Measurements from ENCODE around the gene CNIH3. TPM values are rescaled to one million over a fixed set of nuclear protein-coding genes. Genes with fewer than 3 reads are reported as not detected.

CNIH3 gene
- total and polyA plus RNA-seq, 2 donors (not counting 1 experiment from before 2014, with no cell fraction given), result 3.7 to 28.1 TPM

- H2AFZ ChIP-seq (ENCODE audit: low read length), result no peak overlapping the region
- H3K9ac ChIP-seq (ENCODE audit: insufficient read depth, low read length), result no peak overlapping the region
- H3K4me2 ChIP-seq (ENCODE audit: extremely low read depth, insufficient read depth, low read length), result no peak overlapping the region
- TF ChIP-seq CTCF (conservative IDR thresholded peaks at IDR 0.05 in 1 of 2, IDR thresholded peaks at IDR 0.05 in 1 of 2; ENCODE audit: low read depth in 1 of 2, low read length in 2 of 2) (no peak), EZH2 (IDR thresholded peaks at IDR 0.05; ENCODE audit: low read length, missing control alignments) (no peak)
- no peak overlapping the region for H3K4me3 ChIP-seq (replicated peaks in 1 of 4; ENCODE audit: control extremely low read depth in 1 of 4, insufficient read depth in 1 of 4, low read depth in 3 of 4, low read length in 4 of 4)
- no peak for DNase-seq (ENCODE audit: low read depth in 2 of 2)
- H4K20me1 ChIP-seq (ENCODE audit: control insufficient read depth, extremely low read depth, insufficient read depth, low read length), result no peaks in the 10 kb centered on the region
- H3K27me3 ChIP-seq (ENCODE audit: control insufficient read depth, insufficient read depth, low read length), result no peaks in the 10 kb centered on the region
- no peaks in the 10 kb centered on the region for H3K9me3 ChIP-seq (ENCODE audit: control insufficient read depth, insufficient read depth, low read depth, low read length)
- H3K79me2 ChIP-seq (ENCODE audit: control insufficient read depth, insufficient read depth, low read length), result no peaks in the 10 kb centered on the region
- no peak overlapping the region for H3K27ac ChIP-seq (ENCODE audit: insufficient read depth, low read length)
- peaks cover 1% of the 10 kb centered on the region for H3K36me3 ChIP-seq (ENCODE audit: control insufficient read depth, insufficient read depth, low read length)
- H3K4me1 ChIP-seq (ENCODE audit: control insufficient read depth, extremely low read depth, insufficient read depth, low read length), result no peaks in the 10 kb centered on the region
These were observed 73.3 kb downstream of the CNIH3 start for GRCh38 chr1:224689374-224689773.

DNA sequence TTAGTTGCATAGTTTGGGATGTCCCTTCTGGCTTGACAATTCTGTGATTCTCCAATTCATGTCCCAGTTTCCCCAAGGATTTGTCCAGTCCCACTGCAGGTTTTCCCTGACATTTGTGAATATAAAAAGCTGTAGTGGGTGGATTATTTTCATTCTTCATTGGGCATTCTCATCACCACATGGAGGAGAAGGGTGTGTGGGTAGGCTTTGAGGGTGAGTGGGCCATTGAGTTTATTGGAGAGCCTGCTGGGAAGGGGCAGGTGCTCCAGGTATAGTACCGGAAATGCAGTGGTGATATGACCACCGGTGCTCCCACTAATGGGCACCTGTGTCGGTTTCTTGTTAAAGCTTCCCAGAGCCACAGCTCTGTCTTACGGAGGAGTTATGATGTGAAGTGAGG, 74.5 kb downstream of the CNIH3 start:
- Histone ChIP-seq H2AFZ (ENCODE audit: low read length) (no peak overlapping the region), H3K4me1 (ENCODE audit: control insufficient read depth, extremely low read depth, insufficient read depth, low read length) (no peaks in the 10 kb centered on the region), H3K36me3 (ENCODE audit: control insufficient read depth, insufficient read depth, low read length) (no peaks in the 10 kb centered on the region), H3K4me3 (replicated peaks in 1 of 4; ENCODE audit: control extremely low read depth in 1 of 4, insufficient read depth in 1 of 4, low read depth in 3 of 4, low read length in 4 of 4) (no peak overlapping the region), H3K9ac (ENCODE audit: insufficient read depth, low read length) (no peak overlapping the region), H4K20me1 (ENCODE audit: control insufficient read depth, extremely low read depth, insufficient read depth, low read length) (no peaks in the 10 kb centered on the region), H3K9me3 (ENCODE audit: control insufficient read depth, insufficient read depth, low read depth, low read length) (no peaks in the 10 kb centered on the region), H3K4me2 (ENCODE audit: extremely low read depth, insufficient read depth, low read length) (no peak overlapping the region), H3K27ac (ENCODE audit: insufficient read depth, low read length) (no peak overlapping the region), H3K79me2 (ENCODE audit: control insufficient read depth, insufficient read depth, low read length) (no peaks in the 10 kb centered on the region), H3K27me3 (ENCODE audit: control insufficient read depth, insufficient read depth, low read length) (no peaks in the 10 kb centered on the region)
- DNase-seq (ENCODE audit: low read depth in 2 of 2), result no peak
- TF ChIP-seq CTCF (conservative IDR thresholded peaks at IDR 0.05 in 1 of 2, IDR thresholded peaks at IDR 0.05 in 1 of 2; ENCODE audit: low read depth in 1 of 2, low read length in 2 of 2) (no peak), EZH2 (IDR thresholded peaks at IDR 0.05; ENCODE audit: low read length, missing control alignments) (no peak)

- no peak for DNase-seq (ENCODE audit: low read depth in 2 of 2)
- Histone ChIP-seq H3K4me3 (replicated peaks in 1 of 4; ENCODE audit: control extremely low read depth in 1 of 4, insufficient read depth in 1 of 4, low read depth in 3 of 4, low read length in 4 of 4) (no peak overlapping the region), H3K4me2 (ENCODE audit: extremely low read depth, insufficient read depth, low read length) (no peak overlapping the region), H2AFZ (ENCODE audit: low read length) (no peak overlapping the region), H3K27me3 (ENCODE audit: control insufficient read depth, insufficient read depth, low read length) (no peaks in the 10 kb centered on the region), H4K20me1 (ENCODE audit: control insufficient read depth, extremely low read depth, insufficient read depth, low read length) (no peaks in the 10 kb centered on the region), H3K27ac (ENCODE audit: insufficient read depth, low read length) (no peak overlapping the region), H3K36me3 (ENCODE audit: control insufficient read depth, insufficient read depth, low read length) (no peaks in the 10 kb centered on the region), H3K4me1 (ENCODE audit: control insufficient read depth, extremely low read depth, insufficient read depth, low read length) (no peaks in the 10 kb centered on the region), H3K9me3 (ENCODE audit: control insufficient read depth, insufficient read depth, low read depth, low read length) (no peaks in the 10 kb centered on the region), H3K9ac (ENCODE audit: insufficient read depth, low read length) (no peak overlapping the region), H3K79me2 (ENCODE audit: control insufficient read depth, insufficient read depth, low read length) (no peaks in the 10 kb centered on the region)
- TF ChIP-seq EZH2 (IDR thresholded peaks at IDR 0.05; ENCODE audit: low read length, missing control alignments) (no peak), CTCF (conservative IDR thresholded peaks at IDR 0.05 in 1 of 2, IDR thresholded peaks at IDR 0.05 in 1 of 2; ENCODE audit: low read depth in 1 of 2, low read length in 2 of 2) (no peak)
These were observed 75.2 kb downstream of the CNIH3 start for GRCh38 chr1:224691148-224691925.

Data from fibroblast of lung (primary cell).